ENCODE measurements around the gene FOXP2.
"Not testable (repeated sequence)": the region's sequence is repeated elsewhere in the genome, so short reads cannot be mapped to it uniquely, and the experiment has no call there.

The FOXP2 gene

GRCh38 chr7:114507381-114507780 is 92.8 kb downstream of the FOXP2 start:
- DNase-seq, result no peak

- DNase-seq, result no peak
Measured at GRCh38 chr7:114508086-114508485, 93.5 kb downstream of the FOXP2 start.

- DNase-seq, result not testable (repeated sequence)
Measured at GRCh38 chr7:114510824-114511223, 96.2 kb downstream of the FOXP2 start.

GRCh38 chr7:114519240-114519639 is 104.6 kb downstream of the FOXP2 start:
- DNase-seq, result no peak

- no peak for DNase-seq
Measured at GRCh38 chr7:114522081-114522480, 107.5 kb downstream of the FOXP2 start.

- no peak for DNase-seq
Measured at GRCh38 chr7:114527589-114527988, 113.0 kb downstream of the FOXP2 start.

GRCh38 chr7:114530057-114530611 is 115.5 kb downstream of the FOXP2 start:
- DNase-seq, result no peak

- DNase-seq, result no peak
Measured at GRCh38 chr7:114531326-114531725, 116.7 kb downstream of the FOXP2 start.

- DNase-seq, result no peak
Measured at GRCh38 chr7:114533131-114533530, 118.5 kb downstream of the FOXP2 start.

- DNase-seq, result no peak
Measured at GRCh38 chr7:114534953-114535352, 120.3 kb downstream of the FOXP2 start.

- DNase-seq, result peak in 1 of 5 experiments; percentile 3
Measured at GRCh38 chr7:114539575-114539974, 125.0 kb downstream of the FOXP2 start.

- DNase-seq, result no peak
Measured at GRCh38 chr7:114540291-114540690, 125.7 kb downstream of the FOXP2 start.

- DNase-seq, result not testable (repeated sequence)
Measured at GRCh38 chr7:114547346-114547745, 132.7 kb downstream of the FOXP2 start.

- DNase-seq, result no peak
Measured at GRCh38 chr7:114548081-114548980, 133.7 kb downstream of the FOXP2 start.

GRCh38 chr7:114554781-114555537 is 140.3 kb downstream of the FOXP2 start:
- peak in 1 of 5 experiments; percentile 44 for DNase-seq

GRCh38 chr7:114567416-114567815 is 152.8 kb downstream of the FOXP2 start:
- DNase-seq, result no peak

- no peak for DNase-seq
Measured at GRCh38 chr7:114569220-114569619, 154.6 kb downstream of the FOXP2 start.

- no peak for DNase-seq
Measured at GRCh38 chr7:114574384-114574783, 159.8 kb downstream of the FOXP2 start.

GRCh38 chr7:114575098-114575497 is 160.5 kb downstream of the FOXP2 start:
- DNase-seq, result no peak

GRCh38 chr7:114580963-114581362 is 166.3 kb downstream of the FOXP2 start:
- not testable (repeated sequence) for DNase-seq

GRCh38 chr7:114588506-114588905 is 173.9 kb downstream of the FOXP2 start:
- no peak for DNase-seq

- no peak for DNase-seq
Measured at GRCh38 chr7:114589436-114589835, 174.8 kb downstream of the FOXP2 start.

- DNase-seq, result no peak
Measured at GRCh38 chr7:114590298-114590697, 175.7 kb downstream of the FOXP2 start.

Measured in T-helper 2 cell (primary cell).